Measurements from ENCODE around the gene LGALS1.

The LGALS1 gene

DNA sequence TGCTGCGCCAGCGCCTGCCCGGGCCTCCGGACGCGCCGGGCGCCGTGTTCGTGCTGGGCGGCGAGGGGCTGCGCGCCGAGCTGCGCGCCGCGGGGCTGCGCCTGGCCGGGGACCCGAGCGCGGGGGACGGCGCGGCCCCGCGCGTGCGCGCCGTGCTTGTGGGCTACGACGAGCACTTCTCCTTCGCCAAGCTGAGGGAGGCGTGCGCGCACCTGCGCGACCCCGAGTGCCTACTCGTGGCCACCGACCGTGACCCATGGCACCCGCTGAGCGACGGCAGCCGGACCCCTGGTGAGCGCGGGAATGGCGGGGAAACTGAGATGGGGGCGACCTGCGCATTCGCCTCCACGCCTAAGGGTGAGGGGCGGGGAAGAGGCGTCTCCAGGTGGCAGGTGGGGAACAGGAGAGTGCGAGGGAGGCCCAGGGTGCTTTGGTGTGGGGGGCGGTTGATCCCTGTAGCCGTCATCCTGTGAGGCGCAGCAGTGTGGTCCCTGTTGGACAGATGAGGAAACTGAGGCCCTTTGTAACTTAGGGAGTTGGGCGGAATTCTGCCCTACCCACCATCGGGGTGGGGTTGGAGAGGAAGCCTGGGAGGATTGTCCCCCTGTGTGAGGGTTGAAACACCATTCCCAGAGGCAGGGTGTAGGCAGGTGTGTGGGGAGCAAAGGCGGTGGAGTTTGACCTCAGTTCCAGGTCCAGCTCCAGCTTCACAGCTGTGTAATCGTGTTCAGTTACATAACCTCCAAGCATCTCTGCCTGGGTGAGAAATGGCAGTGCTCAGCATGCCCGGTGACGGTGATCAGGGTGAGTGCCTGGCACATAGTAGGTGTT is 16.2 kb upstream of the LGALS1 start:
- Histone ChIP-seq H3K27ac (no peak overlapping the region), H3K36me3 (replicated peaks) (no peaks in the 10 kb centered on the region), H3K27me3 (replicated peaks) (no peaks in the 10 kb centered on the region), H3K4me3 (ENCODE audit: low read depth, low read length) (peak overlapping the region; percentile 71)
- DNase-seq = no peak
- in situ Hi-C loops (cut with HindIII; ENCODE audit: low pct_ligation_motif_present, low sequenced_read_pairs) = no loop called here
- TF ChIP-seq, protein P1, sequence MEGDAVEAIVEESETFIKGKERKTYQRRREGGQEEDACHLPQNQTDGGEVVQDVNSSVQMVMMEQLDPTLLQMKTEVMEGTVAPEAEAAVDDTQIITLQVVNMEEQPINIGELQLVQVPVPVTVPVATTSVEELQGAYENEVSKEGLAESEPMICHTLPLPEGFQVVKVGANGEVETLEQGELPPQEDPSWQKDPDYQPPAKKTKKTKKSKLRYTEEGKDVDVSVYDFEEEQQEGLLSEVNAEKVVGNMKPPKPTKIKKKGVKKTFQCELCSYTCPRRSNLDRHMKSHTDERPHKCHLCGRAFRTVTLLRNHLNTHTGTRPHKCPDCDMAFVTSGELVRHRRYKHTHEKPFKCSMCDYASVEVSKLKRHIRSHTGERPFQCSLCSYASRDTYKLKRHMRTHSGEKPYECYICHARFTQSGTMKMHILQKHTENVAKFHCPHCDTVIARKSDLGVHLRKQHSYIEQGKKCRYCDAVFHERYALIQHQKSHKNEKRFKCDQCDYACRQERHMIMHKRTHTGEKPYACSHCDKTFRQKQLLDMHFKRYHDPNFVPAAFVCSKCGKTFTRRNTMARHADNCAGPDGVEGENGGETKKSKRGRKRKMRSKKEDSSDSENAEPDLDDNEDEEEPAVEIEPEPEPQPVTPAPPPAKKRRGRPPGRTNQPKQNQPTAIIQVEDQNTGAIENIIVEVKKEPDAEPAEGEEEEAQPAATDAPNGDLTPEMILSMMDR (IDR thresholded peaks at IDR 0.05; ENCODE audit: low read depth, low read length, missing control alignments) = no peak

DNA sequence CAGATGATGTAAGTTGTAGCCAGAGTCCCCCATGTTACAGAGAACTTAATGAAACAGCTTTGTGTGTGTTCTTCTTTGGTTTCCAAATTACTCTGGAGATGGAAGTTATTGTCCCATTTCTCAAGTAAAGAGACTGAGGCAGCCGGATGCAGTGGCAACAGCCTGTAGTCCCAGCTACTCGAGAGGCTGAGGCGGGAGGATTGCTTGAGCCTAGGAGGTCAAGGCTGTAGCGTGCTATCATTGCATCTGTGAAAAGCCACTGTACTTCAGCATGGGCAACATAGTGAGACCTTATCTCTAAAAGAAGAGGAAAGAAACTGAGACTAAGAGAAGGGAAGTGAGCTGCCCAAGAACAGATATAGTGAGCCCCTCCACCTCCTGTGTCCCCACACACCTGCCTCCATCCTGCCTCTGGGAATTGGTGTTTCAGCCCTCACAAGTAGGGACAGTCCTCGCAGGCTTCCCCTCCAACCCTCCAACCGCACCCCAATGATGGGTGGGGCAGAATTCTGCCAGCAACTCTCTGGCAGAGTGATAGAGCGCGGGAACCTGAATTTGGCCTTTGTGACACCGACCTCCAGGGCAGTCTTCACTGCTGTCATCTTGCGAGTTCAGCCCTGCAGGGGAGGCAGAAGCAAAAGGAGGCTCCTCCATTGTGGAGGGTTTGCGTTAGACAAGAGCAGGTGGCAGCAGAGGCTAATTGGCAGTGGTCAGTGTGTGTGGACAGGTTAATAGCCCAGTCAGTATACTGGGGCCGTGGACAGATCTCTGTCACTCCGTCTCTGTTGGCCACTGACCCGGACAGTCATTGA is 15.3 kb upstream of the LGALS1 start:
- peak overlapping the region; percentile 71 for H3K4me3 ChIP-seq (ENCODE audit: low read depth, low read length)
- no peak for DNase-seq
- no peaks in the 10 kb centered on the region for H3K27me3 ChIP-seq (replicated peaks)
- H3K27ac ChIP-seq = no peak overlapping the region
- no peaks in the 10 kb centered on the region for H3K36me3 ChIP-seq (replicated peaks)
- TF ChIP-seq, protein P1 (IDR thresholded peaks at IDR 0.05; ENCODE audit: low read depth, low read length, missing control alignments) = no peak
- in situ Hi-C loops (cut with HindIII; ENCODE audit: low pct_ligation_motif_present, low sequenced_read_pairs) = no loop called here

DNA sequence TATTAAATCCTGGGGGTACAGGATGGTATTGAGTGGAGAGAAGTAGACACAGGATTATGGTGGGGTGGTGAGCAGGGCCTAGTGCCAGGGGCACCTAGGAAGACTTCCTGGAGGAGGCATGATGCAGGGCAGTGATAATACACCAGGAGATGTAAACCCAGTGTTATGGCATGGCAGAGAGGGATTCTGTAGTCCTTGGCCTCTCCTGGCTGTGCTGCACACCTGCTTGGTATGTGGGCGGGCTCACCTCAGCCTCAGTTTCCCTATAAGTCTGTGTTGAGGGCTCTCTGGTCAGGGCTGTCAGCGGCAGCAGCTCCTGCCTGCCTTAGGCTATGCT is 14.8 kb upstream of the LGALS1 start:
- in situ Hi-C loops (cut with HindIII; ENCODE audit: low pct_ligation_motif_present, low sequenced_read_pairs) = no loop called here
- peaks cover 2% of the 10 kb centered on the region for H3K36me3 ChIP-seq (replicated peaks)
- H3K27me3 ChIP-seq (replicated peaks) = no peaks in the 10 kb centered on the region
- H3K4me3 ChIP-seq (ENCODE audit: low read depth, low read length) = no peak overlapping the region
- TF ChIP-seq, protein P1 (IDR thresholded peaks at IDR 0.05; ENCODE audit: low read depth, low read length, missing control alignments) = no peak
- no peak overlapping the region for H3K27ac ChIP-seq
- DNase-seq = no peak

DNA sequence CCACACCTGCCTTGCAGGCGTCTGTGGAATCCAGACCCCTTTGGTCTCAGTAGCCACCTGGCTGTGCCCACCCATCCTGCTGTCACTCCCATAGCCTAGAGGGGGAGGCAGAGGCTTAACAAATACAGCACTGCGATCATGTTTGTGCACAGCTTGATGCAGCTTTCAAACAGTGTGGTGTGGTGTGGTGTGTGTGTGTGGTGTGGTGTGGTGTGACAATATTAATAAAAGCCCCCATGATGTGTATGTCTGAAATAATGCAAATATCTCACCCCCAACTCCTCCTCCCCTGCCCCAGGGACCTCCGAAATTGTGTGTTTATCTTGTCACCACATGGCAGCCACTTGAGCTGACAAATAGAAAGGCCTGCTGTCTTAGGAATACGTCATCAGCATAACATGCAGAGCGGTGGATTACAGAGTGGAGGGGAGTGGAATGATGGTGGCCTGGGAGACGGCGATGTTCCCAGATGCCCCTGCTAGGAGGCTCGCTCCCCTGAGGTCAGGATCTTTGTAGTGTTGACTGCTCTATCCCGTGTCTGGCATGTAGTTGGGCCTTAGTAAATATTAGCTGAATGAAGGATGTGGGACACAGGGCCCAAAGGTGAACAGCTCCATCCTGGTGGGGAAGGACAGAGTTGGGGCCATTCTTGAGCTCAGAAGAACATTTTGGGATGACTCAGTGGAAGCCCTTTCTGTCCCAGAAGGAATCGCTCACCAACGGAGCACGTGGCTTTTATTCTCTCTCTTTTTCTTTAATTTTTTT is 14.1 kb upstream of the LGALS1 start:
- Histone ChIP-seq H3K36me3 (replicated peaks) (peaks cover 4% of the 10 kb centered on the region), H3K27ac (peak overlapping the region; percentile 61), H3K4me3 (ENCODE audit: low read depth, low read length) (peak overlapping the region; percentile 15), H3K27me3 (replicated peaks) (no peaks in the 10 kb centered on the region)
- in situ Hi-C loops (cut with HindIII; ENCODE audit: low pct_ligation_motif_present, low sequenced_read_pairs) = no loop called here
- DNase-seq = peak; percentile 60
- TF ChIP-seq, protein P1 (IDR thresholded peaks at IDR 0.05; ENCODE audit: low read depth, low read length, missing control alignments) = peak; percentile 77

DNA sequence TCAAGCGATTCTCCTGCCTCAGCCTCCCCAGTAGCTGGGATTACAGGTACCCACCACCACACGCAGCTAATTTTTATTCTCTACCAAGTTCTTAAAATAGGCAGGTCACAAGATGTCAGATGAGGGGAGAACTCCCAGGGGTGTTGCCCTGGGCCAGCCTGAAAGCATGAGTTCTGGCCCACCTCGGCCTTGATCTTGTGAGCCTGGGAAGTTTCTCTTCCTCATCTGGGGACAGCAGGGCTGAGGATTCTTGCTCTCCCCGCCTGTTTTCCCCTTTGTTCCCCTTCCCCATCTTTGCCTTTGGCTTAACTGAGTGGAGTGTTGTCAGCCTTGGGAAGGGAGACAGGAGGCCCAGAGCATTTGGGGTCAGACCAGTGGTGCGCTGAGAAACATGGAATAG is 13.4 kb upstream of the LGALS1 start:
- TF ChIP-seq, protein P1 (IDR thresholded peaks at IDR 0.05; ENCODE audit: low read depth, low read length, missing control alignments) = no peak
- in situ Hi-C loops (cut with HindIII; ENCODE audit: low pct_ligation_motif_present, low sequenced_read_pairs) = no loop called here
- Histone ChIP-seq H3K27me3 (replicated peaks) (no peaks in the 10 kb centered on the region), H3K27ac (no peak overlapping the region), H3K4me3 (ENCODE audit: low read depth, low read length) (no peak overlapping the region), H3K36me3 (replicated peaks) (peaks cover 9% of the 10 kb centered on the region)
- no peak for DNase-seq
